Keratinocyte (primary cell): Measurements from ENCODE around the gene TOMM20L. TPM values are rescaled to one million over a fixed set of nuclear protein-coding genes. Genes with fewer than 3 reads are reported as not detected.

Experiments used
- DNase-seq: peaks from one replicate; pipeline ENCODE4 v3.0.0-alpha.2; 2011; ENCODE audit warnings: low read depth, missing footprints, low spot score
- FAIRE-seq: peaks from 2 replicates; lab custom pipeline; 2011; peaks lifted over from hg19 to GRCh38; lab: Jason Lieb, UNC
- H2AFZ ChIP-seq: 2 replicates; pipeline ENCODE4 v1.6.0; 2012; ENCODE audit warnings: low read length, control low read depth, inconsistent platforms; ENCODE audit not compliant: control insufficient read depth
- H3K27ac ChIP-seq: 2 replicates; pipeline ENCODE4 v1.5.1; 2011; ENCODE audit warnings: low read length; ENCODE audit not compliant: control insufficient read depth, insufficient read depth
- H3K27me3 ChIP-seq: 3 replicates; pipeline ENCODE4 v1.6.0; 2011; ENCODE audit warnings: low read length; ENCODE audit not compliant: control insufficient read depth, insufficient read depth; ENCODE audit errors: extremely low read depth
- H3K36me3 ChIP-seq, 2 experiments: 2 replicates in 1 of 2; 3 replicates in 1 of 2; pipeline ENCODE4 v1.5.1; 2011; ENCODE audit warnings: low read length in 2 of 2, mild to moderate bottlenecking in 1 of 2; ENCODE audit not compliant: control insufficient read depth in 2 of 2, insufficient read depth in 2 of 2; ENCODE audit errors: extremely low read depth in 1 of 2
- H3K4me1 ChIP-seq: 3 replicates; pipeline ENCODE4 v1.5.1; 2011; ENCODE audit warnings: low read length; ENCODE audit not compliant: control insufficient read depth, insufficient read depth; ENCODE audit errors: extremely low read depth
- H3K4me2 ChIP-seq: 3 replicates; pipeline ENCODE4 v1.6.0; 2011; ENCODE audit warnings: low read depth, low read length; ENCODE audit not compliant: control insufficient read depth, insufficient read depth; ENCODE audit errors: extremely low read depth
- H3K4me3 ChIP-seq, 3 experiments: fragments of 200-600 bp in 1 of 3; sonication (generic) in 1 of 3; 2 replicates in 2 of 3; 3 replicates in 1 of 3; pipeline ENCODE4 v1.5.1; 2011 to 2016; ENCODE audit warnings: low read length in 3 of 3, mild to moderate bottlenecking in 3 of 3, control low read depth in 2 of 3, inconsistent platforms in 1 of 3, low read depth in 1 of 3, mixed read lengths in 1 of 3, mixed run types in 1 of 3, moderate library complexity in 1 of 3; ENCODE audit not compliant: control insufficient read depth in 2 of 3, insufficient read depth in 2 of 3; ENCODE audit errors: extremely low read depth in 1 of 3
- H3K79me2 ChIP-seq: 2 replicates; pipeline ENCODE4 v1.6.0; 2012; ENCODE audit warnings: low read length; ENCODE audit not compliant: control insufficient read depth, insufficient read depth
- H3K9ac ChIP-seq: 3 replicates; pipeline ENCODE4 v1.6.0; 2011; ENCODE audit warnings: low read length; ENCODE audit not compliant: control insufficient read depth, insufficient read depth; ENCODE audit errors: extremely low read depth
- H3K9me1 ChIP-seq: 3 replicates; pipeline ENCODE4 v1.6.0; 2011; ENCODE audit warnings: low read length; ENCODE audit not compliant: control insufficient read depth, insufficient read depth; ENCODE audit errors: extremely low read depth
- H3K9me3 ChIP-seq: 2 replicates; pipeline ENCODE4 v1.5.1; 2012; ENCODE audit warnings: low read depth, low read length; ENCODE audit not compliant: control insufficient read depth
- H4K20me1 ChIP-seq: 3 replicates; pipeline ENCODE4 v1.6.0; 2011; ENCODE audit warnings: low read length; ENCODE audit not compliant: control insufficient read depth, insufficient read depth; ENCODE audit errors: extremely low read depth
- CTCF ChIP-seq, 3 experiments: IDR thresholded peaks in 1 of 3; conservative IDR thresholded peaks in 1 of 3; optimal IDR thresholded peaks in 1 of 3; 2 replicates in 2 of 3; 3 replicates in 1 of 3; pipeline versions ENCODE3 to v1.5.1; 2011; ENCODE audit warnings: low read length in 3 of 3, mild to moderate bottlenecking in 3 of 3, moderate library complexity in 2 of 3, control low read depth in 1 of 3, inconsistent platforms in 1 of 3; ENCODE audit not compliant: insufficient read depth in 2 of 3; ENCODE audit errors: extremely low read depth in 1 of 3
- EZH2 ChIP-seq: IDR thresholded peaks from one replicate; pipeline ENCODE4 v1.6.1; 2012; ENCODE audit warnings: inconsistent platforms, mild to moderate bottlenecking, low read length, moderate library complexity
- dilution Hi-C: fragments of 300-500 bp; cut with MboI; formaldehyde crosslinking; loops from one replicate; pipeline ENCODE4 v1.7.0; 2020; ENCODE audit warnings: low sequenced_read_pairs; ENCODE audit not compliant: extremely low pct_ligation_motif_present
- polyA minus RNA-seq, 3 experiments: library from RNA; depleted of rRNA, polyadenylated mRNA; stranded (reverse); fragments of >200 nt; gene quantifications; 1 replicate in 1 of 3; 2 replicates in 1 of 3; 3 replicates in 1 of 3; pipeline ENCODE4 v1.2.3, GENCODE V29; 2011
- polyA plus RNA-seq, 5 experiments: library from polyadenylated mRNA; depleted of rRNA in 3 of 5; stranded (reverse) in 3 of 5; stranded (forward) in 1 of 5; unstranded in 1 of 5; fragments of >200 nt; gene quantifications; 1 replicate in 1 of 5; 2 replicates in 3 of 5; 3 replicates in 1 of 5; pipeline versions ENCODE4 v1.2.1 to v1.2.3, GENCODE V29; 2011 to 2012; ENCODE audit warnings: missing spikeins in 2 of 5, low read depth in 1 of 5, low replicate concordance in 1 of 5

The TOMM20L gene
- not detected in 3 replicates for polyA plus RNA-seq
- polyA plus RNA-seq (2011; ENCODE audit: low read depth): not detected
- not detected in 2 replicates for polyA plus RNA-seq (2011; cell fraction: cytosol; rRNA removed)
- not detected in 2 replicates for polyA plus RNA-seq (2011; cell fraction: nucleus; rRNA removed)
- polyA plus RNA-seq (2012; ENCODE audit: low replicate concordance): not detected in 2 replicates
- polyA minus RNA-seq: not detected in 3 replicates
- polyA minus RNA-seq (2011; cell fraction: cytosol; rRNA and poly(A)+ RNA removed): not detected
- polyA minus RNA-seq (2011; cell fraction: nucleus; rRNA and poly(A)+ RNA removed): not detected in 2 replicates

GRCh38 chr14:58395812-58396788 is at the start of gene TOMM20L:
Gene TOMM20L, plus strand, starts transcription at chr14:58395930. Its CDS starts 28 bp downstream, at chr14:58395958.
- Histone ChIP-seq H3K36me3 (no peaks in the 10 kb centered on the region), H3K79me2 (no peaks in the 10 kb centered on the region), H3K9me1 (no peaks in the 10 kb centered on the region), H4K20me1 (no peaks in the 10 kb centered on the region), H3K4me1 (peaks cover 4% of the 10 kb centered on the region), H2AFZ (peak within 1 kb of the TSS; percentile 81), H3K27ac (no peak within 1 kb of the TSS), H3K4me2 (peak within 1 kb of the TSS; percentile 88), H3K9ac (peak within 1 kb of the TSS; percentile 46), H3K4me3 (peak within 1 kb of the TSS; percentile 21 to 56 (median 48)), H3K9me3 (no peaks in the 10 kb centered on the region), H3K27me3 (no peaks in the 10 kb centered on the region)
- FAIRE-seq (no peak), DNase-seq (peak; percentile 2)
- TF ChIP-seq EZH2: no peak
- peak in 2 of 3 experiments; percentile 53 to 84 for TF ChIP-seq CTCF (optimal IDR thresholded peaks at IDR 0.05 in 1 of 3, IDR thresholded peaks at IDR 0.05 in 1 of 3, conservative IDR thresholded peaks at IDR 0.05 in 1 of 3; ENCODE audit: extremely low read depth in 1 of 3, insufficient read depth in 2 of 3, low read length in 3 of 3)
- dilution Hi-C loops: no loop called here

- peaks cover 0 to 7% of the 10 kb centered on the region in 2 experiments for H3K36me3 ChIP-seq
- FAIRE-seq: no peak
- TF ChIP-seq EZH2 (no peak), CTCF (optimal IDR thresholded peaks at IDR 0.05 in 1 of 3, IDR thresholded peaks at IDR 0.05 in 1 of 3, conservative IDR thresholded peaks at IDR 0.05 in 1 of 3; ENCODE audit: extremely low read depth in 1 of 3, insufficient read depth in 2 of 3, low read length in 3 of 3) (no peak)
Measured at GRCh38 chr14:58353516-58354299, 42.0 kb upstream of the TOMM20L start.

More at GRCh38 chr14:58353516-58354299, 42.0 kb upstream of the TOMM20L start:
- Histone ChIP-seq H3K4me3 (peak overlapping the region in 2 of 3 experiments; percentile 16 to 59), H3K4me2 (peak overlapping the region; percentile 70), H2AFZ (peak overlapping the region; percentile 50), H3K9ac (peak overlapping the region; percentile 12), H4K20me1 (no peaks in the 10 kb centered on the region), H3K79me2 (no peaks in the 10 kb centered on the region), H3K9me3 (no peaks in the 10 kb centered on the region), H3K27me3 (no peaks in the 10 kb centered on the region), H3K27ac (no peak overlapping the region), H3K9me1 (no peaks in the 10 kb centered on the region), H3K4me1 (no peaks in the 10 kb centered on the region)
- DNase-seq: no peak
- dilution Hi-C loops: no loop called here
